Stomach (tissue), 9 donors: ENCODE data around the gene CCDC93. TPM values are rescaled to one million over a fixed set of nuclear protein-coding genes. Genes with fewer than 3 reads are reported as not detected.
"Not testable (repeated sequence)": the region's sequence is repeated elsewhere in the genome, so short reads cannot be mapped to it uniquely, and the experiment has no call there.

ENCODE experiments used
- DNase-seq, 2 donors: peaks; one replicate each; pipeline versions ENCODE4 v3.0.0 to v3.0.0-alpha.2; 2013 to 2019
- H3K27ac ChIP-seq, 5 donors: fragments of 200-600 bp in 4 of 5; sonication (generic) in 4 of 5; one replicate each; pipeline ENCODE4 v1.5.1; 2013 to 2019; ENCODE audit warnings: mild to moderate bottlenecking in 1 of 5, moderate library complexity in 1 of 5
- H3K27me3 ChIP-seq, 3 donors: fragments of 200-600 bp; sonication (generic); one replicate each; pipeline ENCODE4 v1.5.1; 2017 to 2019; ENCODE audit warnings: mixed run types in 1 of 3
- H3K36me3 ChIP-seq, 4 donors: fragments of 200-600 bp; sonication (generic); 1 replicate in 3 of 4; 2 replicates in 1 of 4; pipeline ENCODE4 v1.5.1; 2016 to 2019
- H3K4me1 ChIP-seq, 4 donors: fragments of 200-600 bp; sonication (generic); one replicate each; pipeline ENCODE4 v1.5.1; 2016 to 2019
- H3K4me3 ChIP-seq, 4 donors: fragments of 200-600 bp; sonication (generic) in 3 of 4; one replicate each; pipeline ENCODE4 v1.5.1; 2016 to 2019; ENCODE audit warnings: mild to moderate bottlenecking in 1 of 4
- H3K9me3 ChIP-seq, 4 donors: fragments of 200-600 bp; sonication (generic); one replicate each; pipeline ENCODE4 v1.5.1; 2016 to 2019
- EP300 ChIP-seq: sonication (generic); formaldehyde crosslinking; IDR thresholded peaks from one replicate; pipeline ENCODE4 v1.6.1; 2017; ENCODE audit warnings: antibody characterized with exemption
- POLR2A ChIP-seq, 4 donors: fragments of 450-650 bp; IDR thresholded peaks; one replicate each; pipeline ENCODE4 v1.6.1; 2016; ENCODE audit warnings: antibody characterized with exemption in 4 of 4, control low read depth in 2 of 4, mild to moderate bottlenecking in 1 of 4, moderate library complexity in 1 of 4
- POLR2AphosphoS5 ChIP-seq, 3 donors: sonication (generic); formaldehyde crosslinking; IDR thresholded peaks; one replicate each; pipeline ENCODE4 v1.6.1; 2016; ENCODE audit warnings: antibody characterized with exemption in 3 of 3
- WGBS, 5 donors: extraction: QIAGEN DNeasy Blood & Tissue Kit in 3 of 5; methylation state at CpG; one replicate each; pipeline versions ENCODE4 v1.1.5 to v1.1.7; 2013 to 2018; 5-methylcytosine and 5-hydroxymethylcytosine counted together
- intact Hi-C: fragments of 100-400 bp; cut with DNase I; formaldehyde crosslinking; loops from one replicate; pipeline ENCODE4 v1.15.1; 2023; ENCODE audit warnings: low total_unique reads
- polyA plus RNA-seq, 3 donors: library from polyadenylated mRNA; stranded (reverse); fragments of 200-250 nt; gene quantifications; one replicate each; pipeline ENCODE4 v1.2.3, GENCODE V29; 2013
- total RNA-seq, 5 donors: library from RNA; depleted of rRNA; stranded (reverse); fragments of >200 nt; gene quantifications; one replicate each; pipeline versions ENCODE4 v1.1.0 to v1.2.3, GENCODE V29; 2014 to 2016
- TF ChIP-seq, protein P1 (sequence below), 7 experiments: fragments of 450-650 bp in 4 of 7; fragments of 200-600 bp in 3 of 7; sonication (generic) in 3 of 7; IDR thresholded peaks; one replicate each; pipeline ENCODE4 v1.5.1; 2016 to 2019; ENCODE audit warnings: antibody characterized with exemption in 7 of 7, control low read depth in 2 of 7, mild to moderate bottlenecking in 1 of 7
- donor health status: healthy with polysubstance abuse.
- donor health status: Bipolar disorder and iron deficiency.
- donor health status: healthy.

CCDC93 gene
- total and polyA plus RNA-seq, 8 donors, result 3.1 to 63.9 (median 24.3) TPM

DNA sequence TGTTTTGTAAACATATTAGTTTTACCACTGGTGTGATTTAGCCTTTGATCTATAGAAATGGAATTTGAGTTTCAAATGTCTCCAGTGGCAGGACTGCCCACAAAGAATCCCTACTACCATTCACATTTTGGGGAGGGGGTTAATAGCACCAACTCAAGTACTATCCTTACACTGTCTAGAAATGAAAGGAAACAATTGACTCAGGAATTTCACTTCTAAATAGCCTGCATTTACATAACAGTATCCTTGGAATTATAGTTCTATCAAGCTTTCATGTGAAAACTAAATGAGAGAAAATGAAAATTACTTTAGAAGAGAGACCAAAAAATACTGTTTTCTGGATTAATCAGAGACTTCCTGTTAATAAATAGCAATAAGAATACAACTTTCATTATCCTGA is 7.5 kb upstream of the CCDC93 start:
- Histone ChIP-seq H3K27ac (no peak overlapping the region), H3K27me3 (peaks cover 0 to 13% (median 0%) of the 10 kb centered on the region in 3 donors), H3K36me3 (no peaks in the 10 kb centered on the region), H3K4me1 (no peaks in the 10 kb centered on the region), H3K4me3 (no peak overlapping the region), H3K9me3 (no peaks in the 10 kb centered on the region)
- no peak for DNase-seq
- no peak for TF ChIP-seq POLR2AphosphoS5 (IDR thresholded peaks at IDR 0.05)
- TF ChIP-seq EP300, result no peak
- TF ChIP-seq, protein P1, sequence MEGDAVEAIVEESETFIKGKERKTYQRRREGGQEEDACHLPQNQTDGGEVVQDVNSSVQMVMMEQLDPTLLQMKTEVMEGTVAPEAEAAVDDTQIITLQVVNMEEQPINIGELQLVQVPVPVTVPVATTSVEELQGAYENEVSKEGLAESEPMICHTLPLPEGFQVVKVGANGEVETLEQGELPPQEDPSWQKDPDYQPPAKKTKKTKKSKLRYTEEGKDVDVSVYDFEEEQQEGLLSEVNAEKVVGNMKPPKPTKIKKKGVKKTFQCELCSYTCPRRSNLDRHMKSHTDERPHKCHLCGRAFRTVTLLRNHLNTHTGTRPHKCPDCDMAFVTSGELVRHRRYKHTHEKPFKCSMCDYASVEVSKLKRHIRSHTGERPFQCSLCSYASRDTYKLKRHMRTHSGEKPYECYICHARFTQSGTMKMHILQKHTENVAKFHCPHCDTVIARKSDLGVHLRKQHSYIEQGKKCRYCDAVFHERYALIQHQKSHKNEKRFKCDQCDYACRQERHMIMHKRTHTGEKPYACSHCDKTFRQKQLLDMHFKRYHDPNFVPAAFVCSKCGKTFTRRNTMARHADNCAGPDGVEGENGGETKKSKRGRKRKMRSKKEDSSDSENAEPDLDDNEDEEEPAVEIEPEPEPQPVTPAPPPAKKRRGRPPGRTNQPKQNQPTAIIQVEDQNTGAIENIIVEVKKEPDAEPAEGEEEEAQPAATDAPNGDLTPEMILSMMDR (IDR thresholded peaks at IDR 0.05), result no peak
- TF ChIP-seq POLR2A (IDR thresholded peaks at IDR 0.05), result no peak
- intact Hi-C loops, result no loop called here

DNA sequence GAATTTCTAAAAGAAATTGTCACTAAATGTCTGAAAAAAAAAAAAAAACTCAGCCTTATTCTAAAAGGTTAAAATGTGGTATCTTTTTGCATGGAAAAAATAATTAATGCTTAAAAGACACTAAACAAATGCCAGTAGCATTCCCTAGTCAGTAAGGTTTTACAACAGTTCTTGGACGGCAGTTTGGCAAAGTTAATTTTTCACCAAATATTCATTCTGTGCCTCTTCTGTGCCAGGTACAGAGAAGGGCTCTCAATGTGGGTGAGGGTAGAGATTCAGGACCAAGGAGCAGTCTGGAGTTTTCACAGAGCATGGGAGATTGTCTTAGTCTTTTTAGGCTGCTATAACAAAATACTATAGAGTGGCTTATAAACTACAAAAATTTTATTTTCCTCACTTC is 6.0 kb upstream of the CCDC93 start:
- Histone ChIP-seq H3K4me3 (no peak overlapping the region), H3K4me1 (peaks cover 0 to 7% (median 3%) of the 10 kb centered on the region in 4 donors), H3K9me3 (no peaks in the 10 kb centered on the region), H3K36me3 (no peaks in the 10 kb centered on the region), H3K27ac (no peak overlapping the region), H3K27me3 (peaks cover 0 to 5% (median 0%) of the 10 kb centered on the region in 3 donors)
- DNase-seq, result no peak
- WGBS, 5 donors, result 56 to 68% (median 64%) methylated on average over 1 of the region's 1 CpG
- intact Hi-C loops, result no loop called here
- TF ChIP-seq POLR2A (IDR thresholded peaks at IDR 0.05) (no peak), POLR2AphosphoS5 (IDR thresholded peaks at IDR 0.05) (no peak), EP300 (no peak)
- TF ChIP-seq, protein P1 (IDR thresholded peaks at IDR 0.05), result no peak

DNA sequence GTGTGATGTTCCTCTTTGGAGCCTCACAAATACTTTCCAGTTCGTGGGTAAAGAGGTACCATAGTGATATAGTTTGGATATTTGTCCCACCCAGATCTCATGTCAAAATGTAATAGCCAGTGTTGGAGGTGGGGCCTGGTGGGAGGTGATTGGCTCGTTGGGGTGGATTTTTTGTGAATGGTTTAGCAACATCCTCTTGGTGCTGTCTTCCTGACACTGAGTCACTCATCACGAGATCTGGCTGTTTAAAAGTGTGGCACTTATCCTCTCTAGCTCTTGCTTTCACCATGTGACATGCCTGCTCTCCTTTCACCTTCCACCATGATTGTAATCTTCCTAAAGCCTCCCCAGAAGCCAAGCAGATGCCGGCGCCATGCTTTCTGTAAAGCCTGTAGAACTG is 3.0 kb upstream of the CCDC93 start:
- 73 to 81% (median 77%) methylated on average over 5 of the region's 5 CpGs for WGBS, 5 donors
- TF ChIP-seq POLR2A (IDR thresholded peaks at IDR 0.05) (no peak), EP300 (no peak), POLR2AphosphoS5 (IDR thresholded peaks at IDR 0.05) (no peak)
- TF ChIP-seq, protein P1 (IDR thresholded peaks at IDR 0.05), result no peak
- intact Hi-C loops, result no loop called here
- Histone ChIP-seq H3K4me3 (no peak overlapping the region), H3K27ac (no peak overlapping the region), H3K9me3 (no peaks in the 10 kb centered on the region), H3K27me3 (peaks cover 0 to 5% (median 0%) of the 10 kb centered on the region in 3 donors), H3K4me1 (peaks cover 11 to 27% (median 21%) of the 10 kb centered on the region in 4 donors), H3K36me3 (no peaks in the 10 kb centered on the region)
- no peak for DNase-seq

DNA sequence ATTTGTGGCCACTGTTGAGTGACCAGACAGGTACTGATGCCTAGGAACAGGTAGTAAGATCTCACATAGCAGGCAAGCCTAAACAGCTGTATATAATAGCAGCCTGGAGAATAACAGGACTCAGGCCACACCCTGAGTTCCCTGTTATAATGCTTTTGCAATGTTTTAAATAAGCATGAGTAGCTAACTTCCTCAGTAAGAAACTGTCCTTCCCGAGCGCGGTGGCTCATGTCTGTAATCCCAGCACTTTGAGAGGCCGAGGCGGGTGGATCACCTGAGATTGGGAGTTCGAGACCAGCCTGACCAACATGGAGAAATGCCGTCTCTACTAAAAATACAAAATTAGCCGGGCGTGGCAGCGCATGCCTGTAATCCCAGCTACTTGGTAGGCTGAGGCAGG is 1.9 kb upstream of the CCDC93 start:
- intact Hi-C loops, H3K27me3 ChIP-seq, H3K27ac ChIP-seq, H3K9me3 ChIP-seq, H3K4me3 ChIP-seq, DNase-seq, H3K36me3 ChIP-seq: not testable (repeated sequence)
- H3K4me1 ChIP-seq, result peaks cover 16 to 39% (median 28%) of the 10 kb centered on the region in 4 donors
- 83 to 94% (median 87%) methylated on average over 10 of the region's 10 CpGs for WGBS, 5 donors

DNA sequence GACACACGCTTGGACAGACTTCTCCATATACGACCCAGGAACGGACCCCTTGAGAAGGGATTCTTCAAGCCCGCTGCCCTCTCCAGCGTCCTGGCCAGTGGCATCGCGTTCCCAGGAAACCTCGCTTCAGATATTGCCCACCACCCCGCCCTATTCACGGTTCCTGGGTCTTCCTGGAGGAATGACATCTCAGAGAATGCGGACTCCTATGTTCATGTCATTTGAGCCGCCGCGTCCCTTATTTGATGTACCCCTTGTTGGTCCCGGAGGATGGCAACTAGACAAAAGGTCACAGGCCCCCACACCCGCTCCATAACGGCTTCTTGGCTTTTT is 588 bp upstream of the CCDC93 start:
- peak overlapping the region; percentile 88 to 97 (median 93) for H3K4me3 ChIP-seq
- WGBS, 5 donors, result 0 to 3% (median 1%) methylated on average over 7 to 17 of the region's 17 CpGs
- peaks cover 16 to 45% (median 31%) of the 10 kb centered on the region in 4 donors for H3K4me1 ChIP-seq
- intact Hi-C loops, result loop anchor here (5.0 kb wide), 1 partner anchor 187 kb away; no protein-coding TSS in a partner anchor
- H3K36me3 ChIP-seq, result no peaks in the 10 kb centered on the region
- peak overlapping the region in 4 of 5 donors; percentile 88 to 96 (median 92) for H3K27ac ChIP-seq
- DNase-seq, result no peak
- TF ChIP-seq, protein P1 (IDR thresholded peaks at IDR 0.05), result no peak
- TF ChIP-seq POLR2A (IDR thresholded peaks at IDR 0.05), result no peak
- no peak for TF ChIP-seq EP300
- no peak for TF ChIP-seq POLR2AphosphoS5 (IDR thresholded peaks at IDR 0.05)
- H3K27me3 ChIP-seq, result no peaks in the 10 kb centered on the region
- no peaks in the 10 kb centered on the region for H3K9me3 ChIP-seq
